HEK293 (cell line): ENCODE data around the gene DEFB125.
"Not testable (repeated sequence)": the region's sequence is repeated elsewhere in the genome, so short reads cannot be mapped to it uniquely, and the experiment has no call there.

ENCODE experiments used
- ZBTB17 ChIP-seq: fragments of 450-650 bp; formaldehyde crosslinking; IDR thresholded peaks from 2 replicates; pipeline ENCODE4 v1.5.1; 2016; ENCODE audit warnings: missing biosample characterization, missing genetic modification characterization
- ZNF184 ChIP-seq: fragments of 450-650 bp; IDR thresholded peaks from 2 replicates; pipeline ENCODE4 v1.5.1; 2018; ENCODE audit warnings: missing biosample characterization, mild to moderate bottlenecking, missing genetic modification characterization
- ZNF274 ChIP-seq, 2 experiments: fragments of 200-500 bp in 1 of 2; fragments of 450-650 bp in 1 of 2; sonication (Bioruptor generic) in 1 of 2; formaldehyde crosslinking in 1 of 2; IDR thresholded peaks; 2 replicates each; pipeline versions ENCODE4 v1.5.1 to v1.6.1; 2014 to 2016; ENCODE audit warnings: borderline replicate concordance in 1 of 2, inconsistent platforms in 1 of 2, low read length in 1 of 2, missing biosample characterization in 1 of 2, missing genetic modification characterization in 1 of 2
- ZNF416 ChIP-seq: fragments of 450-650 bp; formaldehyde crosslinking; IDR thresholded peaks from 2 replicates; pipeline ENCODE4 v1.5.1; 2016; ENCODE audit warnings: missing biosample characterization, missing genetic modification characterization
- ZNF426 ChIP-seq: fragments of 450-650 bp; formaldehyde crosslinking; IDR thresholded peaks from 2 replicates; pipeline ENCODE4 v1.5.1; 2017; ENCODE audit warnings: missing biosample characterization, missing genetic modification characterization, mild to moderate bottlenecking, inconsistent platforms, moderate library complexity
- ZNF747 ChIP-seq: fragments of 450-650 bp; formaldehyde crosslinking; IDR thresholded peaks from 2 replicates; pipeline ENCODE4 v1.5.1; 2016; ENCODE audit warnings: missing biosample characterization, missing genetic modification characterization
- ZNF830 ChIP-seq: fragments of 450-650 bp; IDR thresholded peaks from 2 replicates; pipeline ENCODE4 v1.5.0; 2018; ENCODE audit warnings: missing biosample characterization, missing genetic modification characterization, low read depth, mild to moderate bottlenecking, moderate library complexity
- TF ChIP-seq, protein P1 (sequence below): fragments of 450-650 bp; formaldehyde crosslinking; IDR thresholded peaks from 2 replicates; pipeline ENCODE4 v1.5.1; 2016; ENCODE audit warnings: missing biosample characterization, missing genetic modification characterization
- TF ChIP-seq, protein P2 (sequence below): fragments of 450-650 bp; formaldehyde crosslinking; IDR thresholded peaks from 2 replicates; pipeline ENCODE4 v1.5.1; 2016; ENCODE audit warnings: missing biosample characterization, missing genetic modification characterization
- TF ChIP-seq, protein P3 (sequence below): fragments of 450-650 bp; formaldehyde crosslinking; conservative IDR thresholded peaks from 2 replicates; pipeline ENCODE4 v1.5.1; 2016; ENCODE audit warnings: low read depth, missing biosample characterization, missing genetic modification characterization
- TF ChIP-seq, protein P4 (sequence below): fragments of 450-650 bp; formaldehyde crosslinking; optimal IDR thresholded peaks from 2 replicates; pipeline ENCODE3; 2016; ENCODE audit warnings: missing biosample characterization, mild to moderate bottlenecking, missing genetic modification characterization

DNA sequence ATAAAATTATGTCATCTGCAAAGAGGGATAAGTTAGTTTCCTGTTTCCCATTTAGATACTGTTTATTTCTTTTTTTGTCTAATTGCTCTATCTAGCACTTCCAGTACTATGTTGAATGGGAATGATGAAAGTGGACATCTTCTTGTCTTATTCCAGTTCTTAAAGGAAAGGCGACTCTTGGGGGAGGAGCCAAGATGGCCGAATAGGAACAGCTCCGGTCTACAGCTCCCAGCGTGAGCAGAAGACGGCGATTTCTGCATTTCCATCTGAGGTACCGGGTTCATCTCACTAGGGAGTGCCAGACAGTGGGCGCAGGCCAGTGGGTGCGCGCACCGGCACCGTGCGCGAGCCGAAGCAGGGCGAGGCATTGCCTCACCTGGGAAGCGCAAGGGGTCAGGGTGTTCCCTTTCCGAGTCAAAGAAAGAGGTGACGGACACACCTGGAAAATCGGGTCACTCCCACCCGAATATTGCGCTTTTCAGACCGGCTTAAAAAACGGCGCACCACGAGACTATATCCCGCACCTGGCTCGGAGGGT, 42.4 kb downstream of the DEFB125 start:
- TF ChIP-seq, protein P1, sequence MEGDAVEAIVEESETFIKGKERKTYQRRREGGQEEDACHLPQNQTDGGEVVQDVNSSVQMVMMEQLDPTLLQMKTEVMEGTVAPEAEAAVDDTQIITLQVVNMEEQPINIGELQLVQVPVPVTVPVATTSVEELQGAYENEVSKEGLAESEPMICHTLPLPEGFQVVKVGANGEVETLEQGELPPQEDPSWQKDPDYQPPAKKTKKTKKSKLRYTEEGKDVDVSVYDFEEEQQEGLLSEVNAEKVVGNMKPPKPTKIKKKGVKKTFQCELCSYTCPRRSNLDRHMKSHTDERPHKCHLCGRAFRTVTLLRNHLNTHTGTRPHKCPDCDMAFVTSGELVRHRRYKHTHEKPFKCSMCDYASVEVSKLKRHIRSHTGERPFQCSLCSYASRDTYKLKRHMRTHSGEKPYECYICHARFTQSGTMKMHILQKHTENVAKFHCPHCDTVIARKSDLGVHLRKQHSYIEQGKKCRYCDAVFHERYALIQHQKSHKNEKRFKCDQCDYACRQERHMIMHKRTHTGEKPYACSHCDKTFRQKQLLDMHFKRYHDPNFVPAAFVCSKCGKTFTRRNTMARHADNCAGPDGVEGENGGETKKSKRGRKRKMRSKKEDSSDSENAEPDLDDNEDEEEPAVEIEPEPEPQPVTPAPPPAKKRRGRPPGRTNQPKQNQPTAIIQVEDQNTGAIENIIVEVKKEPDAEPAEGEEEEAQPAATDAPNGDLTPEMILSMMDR: not testable (repeated sequence)
- TF ChIP-seq, protein P2, sequence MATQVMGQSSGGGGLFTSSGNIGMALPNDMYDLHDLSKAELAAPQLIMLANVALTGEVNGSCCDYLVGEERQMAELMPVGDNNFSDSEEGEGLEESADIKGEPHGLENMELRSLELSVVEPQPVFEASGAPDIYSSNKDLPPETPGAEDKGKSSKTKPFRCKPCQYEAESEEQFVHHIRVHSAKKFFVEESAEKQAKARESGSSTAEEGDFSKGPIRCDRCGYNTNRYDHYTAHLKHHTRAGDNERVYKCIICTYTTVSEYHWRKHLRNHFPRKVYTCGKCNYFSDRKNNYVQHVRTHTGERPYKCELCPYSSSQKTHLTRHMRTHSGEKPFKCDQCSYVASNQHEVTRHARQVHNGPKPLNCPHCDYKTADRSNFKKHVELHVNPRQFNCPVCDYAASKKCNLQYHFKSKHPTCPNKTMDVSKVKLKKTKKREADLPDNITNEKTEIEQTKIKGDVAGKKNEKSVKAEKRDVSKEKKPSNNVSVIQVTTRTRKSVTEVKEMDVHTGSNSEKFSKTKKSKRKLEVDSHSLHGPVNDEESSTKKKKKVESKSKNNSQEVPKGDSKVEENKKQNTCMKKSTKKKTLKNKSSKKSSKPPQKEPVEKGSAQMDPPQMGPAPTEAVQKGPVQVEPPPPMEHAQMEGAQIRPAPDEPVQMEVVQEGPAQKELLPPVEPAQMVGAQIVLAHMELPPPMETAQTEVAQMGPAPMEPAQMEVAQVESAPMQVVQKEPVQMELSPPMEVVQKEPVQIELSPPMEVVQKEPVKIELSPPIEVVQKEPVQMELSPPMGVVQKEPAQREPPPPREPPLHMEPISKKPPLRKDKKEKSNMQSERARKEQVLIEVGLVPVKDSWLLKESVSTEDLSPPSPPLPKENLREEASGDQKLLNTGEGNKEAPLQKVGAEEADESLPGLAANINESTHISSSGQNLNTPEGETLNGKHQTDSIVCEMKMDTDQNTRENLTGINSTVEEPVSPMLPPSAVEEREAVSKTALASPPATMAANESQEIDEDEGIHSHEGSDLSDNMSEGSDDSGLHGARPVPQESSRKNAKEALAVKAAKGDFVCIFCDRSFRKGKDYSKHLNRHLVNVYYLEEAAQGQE (tag by site-specific recombination): not testable (repeated sequence)
- TF ChIP-seq, protein P3, sequence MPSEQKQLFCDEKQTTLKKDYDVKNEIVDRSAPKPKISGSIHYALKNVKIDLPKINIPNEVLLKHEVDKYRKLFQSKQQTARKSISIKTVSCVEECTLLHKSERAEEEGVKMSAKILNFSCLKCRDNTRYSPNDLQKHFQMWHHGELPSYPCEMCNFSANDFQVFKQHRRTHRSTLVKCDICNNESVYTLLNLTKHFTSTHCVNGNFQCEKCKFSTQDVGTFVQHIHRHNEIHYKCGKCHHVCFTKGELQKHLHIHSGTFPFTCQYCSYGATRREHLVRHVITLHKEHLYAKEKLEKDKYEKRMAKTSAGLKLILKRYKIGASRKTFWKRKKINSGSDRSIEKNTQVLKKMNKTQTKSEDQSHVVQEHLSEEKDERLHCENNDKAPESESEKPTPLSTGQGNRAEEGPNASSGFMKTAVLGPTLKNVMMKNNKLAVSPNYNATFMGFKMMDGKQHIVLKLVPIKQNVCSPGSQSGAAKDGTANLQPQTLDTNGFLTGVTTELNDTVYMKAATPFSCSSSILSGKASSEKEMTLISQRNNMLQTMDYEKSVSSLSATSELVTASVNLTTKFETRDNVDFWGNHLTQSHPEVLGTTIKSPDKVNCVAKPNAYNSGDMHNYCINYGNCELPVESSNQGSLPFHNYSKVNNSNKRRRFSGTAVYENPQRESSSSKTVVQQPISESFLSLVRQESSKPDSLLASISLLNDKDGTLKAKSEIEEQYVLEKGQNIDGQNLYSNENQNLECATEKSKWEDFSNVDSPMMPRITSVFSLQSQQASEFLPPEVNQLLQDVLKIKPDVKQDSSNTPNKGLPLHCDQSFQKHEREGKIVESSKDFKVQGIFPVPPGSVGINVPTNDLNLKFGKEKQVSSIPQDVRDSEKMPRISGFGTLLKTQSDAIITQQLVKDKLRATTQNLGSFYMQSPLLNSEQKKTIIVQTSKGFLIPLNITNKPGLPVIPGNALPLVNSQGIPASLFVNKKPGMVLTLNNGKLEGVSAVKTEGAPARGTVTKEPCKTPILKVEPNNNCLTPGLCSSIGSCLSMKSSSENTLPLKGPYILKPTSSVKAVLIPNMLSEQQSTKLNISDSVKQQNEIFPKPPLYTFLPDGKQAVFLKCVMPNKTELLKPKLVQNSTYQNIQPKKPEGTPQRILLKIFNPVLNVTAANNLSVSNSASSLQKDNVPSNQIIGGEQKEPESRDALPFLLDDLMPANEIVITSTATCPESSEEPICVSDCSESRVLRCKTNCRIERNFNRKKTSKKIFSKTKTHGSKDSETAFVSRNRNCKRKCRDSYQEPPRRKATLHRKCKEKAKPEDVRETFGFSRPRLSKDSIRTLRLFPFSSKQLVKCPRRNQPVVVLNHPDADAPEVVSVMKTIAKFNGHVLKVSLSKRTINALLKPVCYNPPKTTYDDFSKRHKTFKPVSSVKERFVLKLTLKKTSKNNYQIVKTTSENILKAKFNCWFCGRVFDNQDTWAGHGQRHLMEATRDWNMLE (tag by site-specific recombination): not testable (repeated sequence)
- not testable (repeated sequence) for TF ChIP-seq ZNF184 (tag by site-specific recombination); ZNF416 (tag by site-specific recombination); ZNF426 (tag by site-specific recombination); ZNF747 (tag by site-specific recombination); ZNF274 (IDR thresholded peaks at IDR 0.05; ENCODE audit: low read length); ZNF274 (tag by site-specific recombination; IDR thresholded peaks at IDR 0.05; ENCODE audit: borderline replicate concordance); ZNF830 (tag by site-specific recombination); ZBTB17
- TF ChIP-seq, protein P4, sequence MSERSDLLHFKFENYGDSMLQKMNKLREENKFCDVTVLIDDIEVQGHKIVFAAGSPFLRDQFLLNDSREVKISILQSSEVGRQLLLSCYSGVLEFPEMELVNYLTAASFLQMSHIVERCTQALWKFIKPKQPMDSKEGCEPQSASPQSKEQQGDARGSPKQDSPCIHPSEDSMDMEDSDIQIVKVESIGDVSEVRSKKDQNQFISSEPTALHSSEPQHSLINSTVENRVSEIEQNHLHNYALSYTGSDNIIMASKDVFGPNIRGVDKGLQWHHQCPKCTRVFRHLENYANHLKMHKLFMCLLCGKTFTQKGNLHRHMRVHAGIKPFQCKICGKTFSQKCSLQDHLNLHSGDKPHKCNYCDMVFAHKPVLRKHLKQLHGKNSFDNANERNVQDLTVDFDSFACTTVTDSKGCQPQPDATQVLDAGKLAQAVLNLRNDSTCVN (tag by site-specific recombination): not testable (repeated sequence)
